Panc1 (cell line): ENCODE data around the gene PDZK1. TPM values are rescaled to one million over a fixed set of nuclear protein-coding genes. Genes with fewer than 3 reads are reported as not detected.

ENCODE experiments used
- ATAC-seq: fragments of 200-7000 bp; cut with Tn5 transposase; 2 replicates; pipeline ENCODE4 v1.9.1; 2020; ENCODE audit warnings: mild to moderate bottlenecking, moderate library complexity
- BruUV-seq: library from RNA; stranded (reverse); fragments of 400-500 nt; replicated peaks from 2 replicates; lab custom pipeline; 2021; lab: Mats Ljungman, UMichigan
- CTCF ChIA-PET: fragments of 300-600 bp; sonication (Branson Sonifier 250); formaldehyde crosslinking; loops from one replicate; lab custom pipeline; 2022; ENCODE audit warnings: antibody characterized with exemption; lab: Charles Lee
- POLR2A ChIA-PET: fragments of 300-600 bp; sonication (Branson Sonifier 250); formaldehyde crosslinking; loops from one replicate; lab custom pipeline; 2022; ENCODE audit warnings: antibody characterized with exemption; lab: Charles Lee
- DNase-seq: peaks from one replicate; pipeline ENCODE4 v3.0.0-alpha.2; 2010; ENCODE audit warnings: low read depth, low spot score
- H3K27ac ChIP-seq: 2 replicates; pipeline ENCODE4 v1.5.1; 2011; ENCODE audit warnings: mild to moderate bottlenecking, low read length, inconsistent platforms
- H3K27me3 ChIP-seq: fragments of 200-500 bp; sonication (Bioruptor generic); 2 replicates; pipeline ENCODE4 v1.6.0; 2014; ENCODE audit warnings: low read length, inconsistent platforms; ENCODE audit not compliant: control insufficient read depth, insufficient read depth
- H3K36me3 ChIP-seq: fragments of 200-500 bp; sonication (Bioruptor generic); 2 replicates; pipeline ENCODE4 v1.5.1; 2014; ENCODE audit warnings: inconsistent platforms, mild to moderate bottlenecking, low read length, moderate library complexity; ENCODE audit not compliant: control insufficient read depth, insufficient read depth
- H3K4me1 ChIP-seq: 2 replicates; pipeline ENCODE4 v1.5.1; 2011; ENCODE audit warnings: inconsistent platforms, mild to moderate bottlenecking, low read length, moderate library complexity; ENCODE audit not compliant: control insufficient read depth, insufficient read depth
- H3K4me3 ChIP-seq, 2 experiments: 2 replicates each; pipeline ENCODE4 v1.5.1; 2011 to 2012; ENCODE audit warnings: low read depth in 2 of 2, low read length in 2 of 2, mild to moderate bottlenecking in 2 of 2, inconsistent platforms in 1 of 2, moderate library complexity in 1 of 2
- H3K9me3 ChIP-seq: fragments of 200-500 bp; sonication (Bioruptor generic); 2 replicates; pipeline ENCODE4 v1.5.1; 2014; ENCODE audit warnings: low read depth, mild to moderate bottlenecking, inconsistent platforms, low read length, moderate library complexity; ENCODE audit not compliant: control insufficient read depth, insufficient read depth
- POLR2AphosphoS5 ChIP-seq: IDR thresholded peaks from 2 replicates; pipeline ENCODE4 v1.6.1; 2012; ENCODE audit warnings: mild to moderate bottlenecking, low read depth, low read length, moderate library complexity
- SIN3A ChIP-seq: IDR thresholded peaks from 2 replicates; pipeline ENCODE4 v1.6.1; 2012; ENCODE audit warnings: low read depth, mild to moderate bottlenecking, low read length, moderate library complexity, borderline replicate concordance; ENCODE audit not compliant: insufficient read depth
- TCF7L2 ChIP-seq: IDR thresholded peaks from 2 replicates; pipeline ENCODE4 v1.6.1; 2011; ENCODE audit warnings: mild to moderate bottlenecking, low read depth, low read length, inconsistent platforms
- in situ Hi-C: cut with HindIII; loops from 2 replicates; pipeline ENCODE4 v1.10.0; 2016; ENCODE audit warnings: low sequenced_read_pairs, low pct_unique_long_range_greater_than_20kb
- intact Hi-C: fragments of 100-400 bp; cut with micrococcal nuclease; formaldehyde crosslinking; loops from one replicate; pipeline ENCODE4 v1.10.0; 2022; ENCODE audit not compliant: unreplicated experiment
- total RNA-seq: library from RNA; stranded (reverse); gene quantifications from one replicate; pipeline ENCODE4 v1.2.1, GENCODE V29; 2021; ENCODE audit not compliant: unreplicated experiment
- TF ChIP-seq, protein P1 (sequence below): fragments of 450-650 bp; IDR thresholded peaks from 2 replicates; pipeline ENCODE4 v1.5.1; 2017; ENCODE audit warnings: mild to moderate bottlenecking
- TF ChIP-seq, protein P2 (sequence below), 2 experiments: IDR thresholded peaks; 2 replicates each; pipeline ENCODE4 v1.6.1; 2011 to 2012; ENCODE audit warnings: low read depth in 2 of 2, control low read depth in 1 of 2, low read length in 1 of 2, mild to moderate bottlenecking in 1 of 2, moderate library complexity in 1 of 2; ENCODE audit not compliant: insufficient read depth in 1 of 2

The PDZK1 gene
- total RNA-seq, 1 experiment from 2014 or later = 2.3 TPM

DNA sequence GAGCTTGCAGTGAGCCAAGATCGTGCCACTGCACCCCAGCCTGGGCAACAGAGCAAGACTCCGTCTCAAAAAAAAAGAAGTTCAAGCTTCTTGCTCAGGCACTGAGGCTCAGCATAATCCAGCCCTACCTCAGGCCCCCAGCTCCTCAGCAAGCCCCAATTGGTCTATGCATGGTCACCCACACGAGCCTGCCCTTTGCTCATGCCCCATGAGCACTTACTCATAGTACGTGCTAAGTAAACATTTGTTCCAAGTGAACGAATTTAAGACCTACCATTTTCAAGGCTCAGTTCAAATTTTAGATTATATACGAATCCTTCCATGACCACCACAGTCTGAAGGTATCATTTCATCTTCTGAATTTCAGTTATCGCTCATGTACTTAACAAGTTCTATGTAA lies 4.3 kb downstream of the PDZK1 start:
- H3K36me3 ChIP-seq = no peaks in the 10 kb centered on the region
- CTCF ChIA-PET = no interaction called here
- DNase-seq (no peak), ATAC-seq (no peak)
- TF ChIP-seq, protein P1, sequence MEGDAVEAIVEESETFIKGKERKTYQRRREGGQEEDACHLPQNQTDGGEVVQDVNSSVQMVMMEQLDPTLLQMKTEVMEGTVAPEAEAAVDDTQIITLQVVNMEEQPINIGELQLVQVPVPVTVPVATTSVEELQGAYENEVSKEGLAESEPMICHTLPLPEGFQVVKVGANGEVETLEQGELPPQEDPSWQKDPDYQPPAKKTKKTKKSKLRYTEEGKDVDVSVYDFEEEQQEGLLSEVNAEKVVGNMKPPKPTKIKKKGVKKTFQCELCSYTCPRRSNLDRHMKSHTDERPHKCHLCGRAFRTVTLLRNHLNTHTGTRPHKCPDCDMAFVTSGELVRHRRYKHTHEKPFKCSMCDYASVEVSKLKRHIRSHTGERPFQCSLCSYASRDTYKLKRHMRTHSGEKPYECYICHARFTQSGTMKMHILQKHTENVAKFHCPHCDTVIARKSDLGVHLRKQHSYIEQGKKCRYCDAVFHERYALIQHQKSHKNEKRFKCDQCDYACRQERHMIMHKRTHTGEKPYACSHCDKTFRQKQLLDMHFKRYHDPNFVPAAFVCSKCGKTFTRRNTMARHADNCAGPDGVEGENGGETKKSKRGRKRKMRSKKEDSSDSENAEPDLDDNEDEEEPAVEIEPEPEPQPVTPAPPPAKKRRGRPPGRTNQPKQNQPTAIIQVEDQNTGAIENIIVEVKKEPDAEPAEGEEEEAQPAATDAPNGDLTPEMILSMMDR = no peak
- no peak for TF ChIP-seq SIN3A
- no peak for TF ChIP-seq TCF7L2
- POLR2A ChIA-PET = no interaction called here
- in situ Hi-C loops (no loop called here), intact Hi-C loops (no loop called here)
- no TSS peak for BruUV-seq
- H3K9me3 ChIP-seq = no peaks in the 10 kb centered on the region
- H3K27ac ChIP-seq = no peak overlapping the region
- peaks cover 8% of the 10 kb centered on the region; the same call in 1 of the 2 replicates for H3K4me1 ChIP-seq
- no peaks in the 10 kb centered on the region for H3K27me3 ChIP-seq
- no peak overlapping the region for H3K4me3 ChIP-seq

DNA sequence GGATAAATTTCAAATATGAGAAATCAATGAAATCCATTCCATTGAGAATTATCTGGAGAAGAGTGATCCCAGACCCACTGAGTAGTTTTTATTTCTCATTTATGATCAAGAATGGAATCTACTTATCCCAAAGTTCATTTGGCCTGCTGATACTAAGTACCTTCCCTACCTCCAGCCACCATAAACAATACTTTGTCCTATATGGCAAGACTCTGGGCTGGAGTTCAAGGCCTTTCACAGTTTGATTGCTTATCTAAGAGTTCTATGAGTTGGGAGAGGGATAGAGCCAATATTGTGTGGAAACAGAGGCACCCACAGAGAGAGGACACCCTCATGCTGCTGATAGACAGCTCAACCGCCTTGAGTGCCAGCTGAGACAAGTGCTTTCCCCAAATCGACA lies 5.1 kb downstream of the PDZK1 start:
- intact Hi-C loops = no loop called here
- ChIA-PET CTCF (no interaction called here), POLR2A (no interaction called here)
- no TSS peak for BruUV-seq
- TF ChIP-seq, protein P1 = no peak
- TF ChIP-seq TCF7L2 (no peak), POLR2AphosphoS5 (no peak), SIN3A (no peak)
- TF ChIP-seq, protein P2, sequence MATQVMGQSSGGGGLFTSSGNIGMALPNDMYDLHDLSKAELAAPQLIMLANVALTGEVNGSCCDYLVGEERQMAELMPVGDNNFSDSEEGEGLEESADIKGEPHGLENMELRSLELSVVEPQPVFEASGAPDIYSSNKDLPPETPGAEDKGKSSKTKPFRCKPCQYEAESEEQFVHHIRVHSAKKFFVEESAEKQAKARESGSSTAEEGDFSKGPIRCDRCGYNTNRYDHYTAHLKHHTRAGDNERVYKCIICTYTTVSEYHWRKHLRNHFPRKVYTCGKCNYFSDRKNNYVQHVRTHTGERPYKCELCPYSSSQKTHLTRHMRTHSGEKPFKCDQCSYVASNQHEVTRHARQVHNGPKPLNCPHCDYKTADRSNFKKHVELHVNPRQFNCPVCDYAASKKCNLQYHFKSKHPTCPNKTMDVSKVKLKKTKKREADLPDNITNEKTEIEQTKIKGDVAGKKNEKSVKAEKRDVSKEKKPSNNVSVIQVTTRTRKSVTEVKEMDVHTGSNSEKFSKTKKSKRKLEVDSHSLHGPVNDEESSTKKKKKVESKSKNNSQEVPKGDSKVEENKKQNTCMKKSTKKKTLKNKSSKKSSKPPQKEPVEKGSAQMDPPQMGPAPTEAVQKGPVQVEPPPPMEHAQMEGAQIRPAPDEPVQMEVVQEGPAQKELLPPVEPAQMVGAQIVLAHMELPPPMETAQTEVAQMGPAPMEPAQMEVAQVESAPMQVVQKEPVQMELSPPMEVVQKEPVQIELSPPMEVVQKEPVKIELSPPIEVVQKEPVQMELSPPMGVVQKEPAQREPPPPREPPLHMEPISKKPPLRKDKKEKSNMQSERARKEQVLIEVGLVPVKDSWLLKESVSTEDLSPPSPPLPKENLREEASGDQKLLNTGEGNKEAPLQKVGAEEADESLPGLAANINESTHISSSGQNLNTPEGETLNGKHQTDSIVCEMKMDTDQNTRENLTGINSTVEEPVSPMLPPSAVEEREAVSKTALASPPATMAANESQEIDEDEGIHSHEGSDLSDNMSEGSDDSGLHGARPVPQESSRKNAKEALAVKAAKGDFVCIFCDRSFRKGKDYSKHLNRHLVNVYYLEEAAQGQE (IDR thresholded peaks at IDR 0.05; ENCODE audit: insufficient read depth in 1 of 2, low read depth in 2 of 2, low read length in 1 of 2) = no peak
- in situ Hi-C loops = no loop called here
- no peaks in the 10 kb centered on the region for H3K27me3 ChIP-seq
- H3K9me3 ChIP-seq = no peaks in the 10 kb centered on the region
- DNase-seq (no peak), ATAC-seq (no peak)
- H3K36me3 ChIP-seq = no peaks in the 10 kb centered on the region
- H3K4me3 ChIP-seq = no peak overlapping the region
- H3K27ac ChIP-seq = no peak overlapping the region
- H3K4me1 ChIP-seq = peaks cover under 1% of the 10 kb centered on the region; the same call in 1 of the 2 replicates
